GM12878 (cell line): ENCODE measurements around the gene HIVEP3. TPM values are rescaled to one million over a fixed set of nuclear protein-coding genes. Genes with fewer than 3 reads are reported as not detected.

ENCODE experiments used
- ATAC-seq: fragments of 200-7000 bp; cut with Tn5 transposase; 3 replicates; pipeline ENCODE4 v1.9.1; 2020; ENCODE audit warnings: mild to moderate bottlenecking, moderate library complexity
- BruUV-seq: library from RNA; stranded (reverse); fragments of 400-500 nt; replicated peaks from 2 replicates; lab custom pipeline; 2021; lab: Mats Ljungman, UMichigan
- CTCF ChIA-PET: fragments of 300-600 bp; sonication (Branson Sonifier 250); formaldehyde crosslinking; extraction: SDS; loops from one replicate; lab custom pipeline; 2021; ENCODE audit warnings: inconsistent platforms; lab: Yijun Ruan, JAX
- POLR2A ChIA-PET: fragments of 350-600 bp; formaldehyde crosslinking; extraction: SDS; loops from one replicate; lab custom pipeline; 2021; ENCODE audit warnings: inconsistent platforms; lab: Charles Lee
- RAD21 ChIA-PET: fragments of 300-600 bp; sonication (Branson Sonifier 250); formaldehyde crosslinking; loops from one replicate; lab custom pipeline; 2023; ENCODE audit warnings: antibody characterized with exemption; ENCODE audit not compliant: unreplicated experiment; lab: Charles Lee
- SMC1A ChIA-PET: fragments of 300-600 bp; sonication (Branson Sonifier 250); formaldehyde crosslinking; loops from one replicate; lab custom pipeline; 2023; ENCODE audit not compliant: unreplicated experiment, uncharacterized antibody; lab: Charles Lee
- DNase-seq: peaks from one replicate; pipeline ENCODE4 v3.0.0-alpha.2; 2011; ENCODE audit warnings: low read depth, low spot score
- FAIRE-seq: peaks from 3 replicates; lab custom pipeline; 2011; peaks lifted over from hg19 to GRCh38; lab: Jason Lieb, UNC
- H2AFZ ChIP-seq: 2 replicates; pipeline ENCODE4 v1.6.0; 2011; ENCODE audit warnings: low read depth, low read length, control low read depth; ENCODE audit not compliant: control insufficient read depth
- H3K27ac ChIP-seq: 2 replicates; pipeline ENCODE4 v1.5.1; 2011; ENCODE audit warnings: control low read depth; ENCODE audit not compliant: control insufficient read depth, insufficient read depth
- H3K27me3 ChIP-seq, 2 experiments: replicated peaks in 1 of 2; 2 replicates each; pipeline versions ENCODE4 v1.6.0 to v1.6.1; 2011; ENCODE audit warnings: low read length in 1 of 2; ENCODE audit not compliant: control insufficient read depth in 2 of 2, insufficient read depth in 2 of 2
- H3K36me3 ChIP-seq, 2 experiments: 2 replicates each; pipeline ENCODE4 v1.5.1; 2011; ENCODE audit warnings: low read length in 1 of 2; ENCODE audit not compliant: control insufficient read depth in 2 of 2, insufficient read depth in 2 of 2
- H3K4me1 ChIP-seq: 2 replicates; pipeline ENCODE4 v1.6.1; 2011; ENCODE audit warnings: mild to moderate bottlenecking, low read length, moderate library complexity, mixed read lengths; ENCODE audit not compliant: control insufficient read depth, insufficient read depth
- H3K4me2 ChIP-seq: 2 replicates; pipeline ENCODE4 v1.6.0; 2011; ENCODE audit warnings: control low read depth; ENCODE audit not compliant: control insufficient read depth, insufficient read depth
- H3K4me3 ChIP-seq: fragments of 200-600 bp; sonication (generic); 2 replicates; pipeline ENCODE4 v1.5.1; 2016
- H3K79me2 ChIP-seq: 2 replicates; pipeline ENCODE4 v1.6.0; 2011; ENCODE audit warnings: low read length; ENCODE audit not compliant: control insufficient read depth, insufficient read depth
- H3K9ac ChIP-seq: 2 replicates; pipeline ENCODE4 v1.8.0; 2011; ENCODE audit warnings: low read length, control low read depth, mixed read lengths; ENCODE audit not compliant: control insufficient read depth, insufficient read depth
- H3K9me3 ChIP-seq: replicated peaks from 3 replicates; pipeline ENCODE4 v1.5.1; 2011; ENCODE audit warnings: mild to moderate bottlenecking, low read length; ENCODE audit not compliant: control insufficient read depth, insufficient read depth
- H4K20me1 ChIP-seq: 2 replicates; pipeline ENCODE4 v1.6.0; 2011; ENCODE audit not compliant: control insufficient read depth, insufficient read depth
- CHD4 ChIP-seq: fragments of 200-600 bp; sonication (generic); IDR thresholded peaks from 2 replicates; pipeline ENCODE4 v1.6.1; 2016; ENCODE audit warnings: mild to moderate bottlenecking
- FOXM1 ChIP-seq: IDR thresholded peaks from 2 replicates; pipeline ENCODE4 v1.6.1; 2012; ENCODE audit warnings: low read depth, mild to moderate bottlenecking, inconsistent platforms, low read length, moderate library complexity
- MXI1 ChIP-seq: fragments of 150-350 bp; IDR thresholded peaks from 2 replicates; pipeline ENCODE4 v1.6.1; 2011; ENCODE audit warnings: low read depth, mild to moderate bottlenecking, inconsistent platforms, low read length, improper control_type of control experiment
- NR2F1 ChIP-seq: fragments of 450-650 bp; conservative IDR thresholded peaks from 2 replicates; pipeline ENCODE4 v1.6.1; 2017; ENCODE audit warnings: mild to moderate bottlenecking
- PML ChIP-seq: IDR thresholded peaks from 2 replicates; pipeline ENCODE4 v1.6.1; 2012; ENCODE audit warnings: low read length, inconsistent platforms
- RAD51 ChIP-seq: fragments of 450-650 bp; IDR thresholded peaks from 2 replicates; pipeline ENCODE4 v1.6.1; 2016; ENCODE audit warnings: moderate library complexity, mild to moderate bottlenecking, inconsistent platforms
- TAF1 ChIP-seq: IDR thresholded peaks from 2 replicates; pipeline ENCODE4 v1.6.1; 2011; ENCODE audit warnings: mild to moderate bottlenecking, low read depth, low read length, borderline replicate concordance
- WRNIP1 ChIP-seq: IDR thresholded peaks from 2 replicates; pipeline ENCODE4 v1.6.1; 2011; ENCODE audit warnings: low read depth, low read length, improper control_type of control experiment, borderline replicate concordance
- ZNF274 ChIP-seq: IDR thresholded peaks from one replicate; pipeline ENCODE4 v1.8.0; 2011; ENCODE audit not compliant: insufficient read length, insufficient read depth
- WGBS: methylation state at CpG from one replicate; pipeline ENCODE4 v1.1.6; 2016; ENCODE audit warnings: low lambda C conversion rate; ENCODE audit not compliant: insufficient replicate concordance, insufficient coverage; ENCODE audit errors: missing lambda C conversion rate; 5-methylcytosine and 5-hydroxymethylcytosine counted together
- in situ Hi-C: fragments of 300-500 bp; cut with MboI; formaldehyde crosslinking; loops from 9 replicates; pipeline ENCODE4 v1.14.3; 2018; ENCODE audit warnings: mixed read lengths
- intact Hi-C: fragments of 100-400 bp; cut with micrococcal nuclease; formaldehyde crosslinking; loops from one replicate; pipeline ENCODE4 v1.14.2; 2022; ENCODE audit not compliant: unreplicated experiment
- polyA plus RNA-seq, 11 experiments: library from polyadenylated mRNA; depleted of rRNA in 4 of 11; unstranded in 6 of 11; stranded (reverse) in 5 of 11; fragments of >200 nt; fragmentation: Nextera tagmentation in 4 of 11; fragmentation: Illumina TruSeq in 1 of 11; extraction: Ambion mirVana in 4 of 11; extraction: Trizol in 1 of 11; gene quantifications; 1 replicate in 1 of 11; 2 replicates in 10 of 11; pipeline versions ENCODE4 v1.2.1 to v1.2.3, GENCODE V29; 2011 to 2016; ENCODE audit warnings: inconsistent platforms in 2 of 11, missing spikeins in 2 of 11, low read depth in 1 of 11
- total RNA-seq, 4 experiments: library from RNA; depleted of rRNA in 3 of 4; stranded (reverse); fragments of >200 nt in 3 of 4; fragmentation: Illumina TruSeq in 1 of 4; extraction: Trizol in 1 of 4; gene quantifications; 2 replicates each; pipeline versions ENCODE4 v1.2.1 to v1.2.3, GENCODE V29; 2013 to 2021
- TF ChIP-seq, protein P1 (sequence below): IDR thresholded peaks from 2 replicates; pipeline ENCODE4 v1.6.1; 2011; ENCODE audit warnings: low read depth, low read length, improper control_type of control experiment, borderline replicate concordance

Gene HIVEP3
- total and polyA plus RNA-seq, 10 of the 15 experiments (the other 5 are each of a cell fraction or from before 2014, with no cell fraction given): 1.8 to 13.6 (median 3.8) TPM

DNA sequence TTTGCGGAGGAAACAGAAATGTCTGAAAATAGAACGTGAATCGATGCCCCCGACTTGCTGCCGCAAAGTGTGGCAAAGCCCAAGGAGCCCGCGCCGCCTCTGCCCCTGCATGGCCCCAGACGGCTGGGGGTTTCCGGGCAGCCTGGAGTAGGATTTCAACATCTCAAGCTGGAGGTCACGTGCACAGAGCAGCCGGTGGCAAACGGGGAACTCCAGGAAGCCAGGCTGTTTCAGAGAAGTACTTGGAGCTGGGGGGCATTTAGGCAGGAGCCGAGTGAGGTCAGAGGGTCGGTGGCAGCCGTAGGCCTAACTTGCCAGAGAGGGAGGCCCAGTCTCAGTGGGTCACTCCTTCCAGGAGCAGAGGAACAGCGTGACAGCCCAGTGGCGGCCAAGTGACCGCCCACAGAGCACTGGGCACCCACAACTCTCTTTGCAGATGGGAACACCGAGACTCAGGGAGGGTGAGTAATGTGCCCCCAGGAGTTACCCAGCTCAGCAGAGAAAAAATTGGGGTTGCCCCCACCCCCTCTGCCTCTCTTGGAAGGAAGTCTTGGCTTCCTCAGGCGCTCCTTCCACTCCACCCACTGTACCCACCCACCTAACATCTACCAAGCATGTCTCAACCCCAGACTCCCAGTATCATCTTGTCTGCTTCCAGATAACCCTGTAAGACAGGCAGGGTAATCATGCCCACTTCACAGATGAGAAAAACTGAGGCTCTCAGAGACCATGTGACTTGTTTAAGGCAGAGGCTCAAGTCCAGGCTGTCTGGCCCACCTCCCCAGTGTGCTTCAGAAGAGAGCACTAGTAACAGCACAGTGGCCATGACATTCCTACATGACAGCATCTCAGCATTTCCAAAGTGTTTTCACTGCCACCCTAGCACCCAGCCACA lies 179.4 kb downstream of the HIVEP3 start (continued):
- TF ChIP-seq MXI1 (no peak), ZNF274 (no peak), CHD4 (no peak), TAF1 (0 out of 2 replicates have a peak, but pooled peaks have one; percentile 23), WRNIP1 (no peak), PML (no peak), FOXM1 (peak; percentile 32; the same call in 1 of the 2 replicates)
- TF ChIP-seq, protein P1, sequence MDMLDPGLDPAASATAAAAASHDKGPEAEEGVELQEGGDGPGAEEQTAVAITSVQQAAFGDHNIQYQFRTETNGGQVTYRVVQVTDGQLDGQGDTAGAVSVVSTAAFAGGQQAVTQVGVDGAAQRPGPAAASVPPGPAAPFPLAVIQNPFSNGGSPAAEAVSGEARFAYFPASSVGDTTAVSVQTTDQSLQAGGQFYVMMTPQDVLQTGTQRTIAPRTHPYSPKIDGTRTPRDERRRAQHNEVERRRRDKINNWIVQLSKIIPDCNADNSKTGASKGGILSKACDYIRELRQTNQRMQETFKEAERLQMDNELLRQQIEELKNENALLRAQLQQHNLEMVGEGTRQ: peak; percentile 63

DNA sequence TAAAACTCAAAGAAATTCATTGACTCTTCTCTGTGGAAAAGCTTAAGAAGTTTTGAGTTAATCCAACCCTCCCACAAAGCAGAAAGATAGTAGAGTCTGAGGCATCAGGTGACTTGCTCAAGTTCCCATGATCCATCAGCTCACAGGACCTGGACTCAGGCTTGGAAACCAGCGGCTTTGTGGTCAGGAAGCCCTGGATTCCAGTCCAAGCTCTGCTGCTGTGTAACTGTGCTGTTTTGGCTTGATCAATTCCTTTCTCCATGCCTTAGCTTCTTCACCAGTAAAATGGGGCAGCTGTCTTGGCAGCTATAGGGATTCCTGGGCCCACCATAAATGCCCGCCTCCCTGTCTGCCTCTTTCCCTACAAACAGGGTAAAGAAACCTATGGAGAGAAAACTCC lies 180.2 kb downstream of the HIVEP3 start:
- H3K9me3 ChIP-seq: no peaks in the 10 kb centered on the region
- DNase-seq (no peak), FAIRE-seq (no peak), ATAC-seq (no peak)
- TSS peak; percentile 91 for BruUV-seq
- 0 out of 4 replicates have a peak, but pooled peaks cover 0 to 2% of the 10 kb centered on the region in 2 experiments for H3K36me3 ChIP-seq
- H4K20me1 ChIP-seq: no peaks in the 10 kb centered on the region
- peak overlapping the region; percentile 41; the same call in 1 of the 2 replicates for H3K4me3 ChIP-seq
- peaks cover 54% of the 10 kb centered on the region for H3K4me1 ChIP-seq
- intact Hi-C loops (no loop called here), in situ Hi-C loops (no loop called here)
- ChIA-PET CTCF (interaction anchor here (0.7 to 5.9 kb wide), 8 partner anchors 9 to 73 kb away, joined by 3 to 29 read pairs (median 4); no protein-coding TSS in a partner anchor), POLR2A (interaction anchor here (0.9 to 7.3 kb wide), 7 partner anchors 10 to 123 kb away, joined by 3 to 67 read pairs (median 5); no protein-coding TSS in a partner anchor), SMC1A (interaction anchor here (0.8 to 8.0 kb wide), 10 partner anchors 11 to 164 kb away, joined by 3 to 93 read pairs (median 3); no protein-coding TSS in a partner anchor)
- H3K27ac ChIP-seq: peak overlapping the region; percentile 94
- H2AFZ ChIP-seq: peak overlapping the region; percentile 84
- WGBS: 96% methylated on average over 2 of the region's 2 CpGs
- H3K79me2 ChIP-seq: peaks cover 4% of the 10 kb centered on the region
- H3K27me3 ChIP-seq: no peaks in the 10 kb centered on the region
- peak overlapping the region; percentile 83 for H3K9ac ChIP-seq
- H3K4me2 ChIP-seq: peak overlapping the region; percentile 97
- TF ChIP-seq RAD51 (0 out of 2 replicates have a peak, but pooled peaks have one; percentile 12), NR2F1 (no peak)
- TF ChIP-seq, all 136 proteins: peak for 1
- RAD21 ChIA-PET: interaction anchor here (1.3 to 6.3 kb wide), 9 partner anchors 10 to 212 kb away, joined by 3 to 77 read pairs (median 7); no protein-coding TSS in a partner anchor
